Epidermal melanocyte (primary cell): ENCODE measurements around the gene PNCK.
"Not testable (repeated sequence)": the region's sequence is repeated elsewhere in the genome, so short reads cannot be mapped to it uniquely, and the experiment has no call there.

Source experiments
- DNase-seq: peaks from one replicate; pipeline ENCODE4 v3.0.0; 2011; ENCODE audit warnings: low spot score; ENCODE audit not compliant: insufficient read length

Gene PNCK

GRCh38 chrX:153699210-153699783 lies 25.7 kb upstream of the PNCK start:
- DNase-seq = not testable (repeated sequence)

GRCh38 chrX:153697924-153698865 lies 24.6 kb upstream of the PNCK start:
- no peak for DNase-seq

- not testable (repeated sequence) for DNase-seq
Observed at GRCh38 chrX:153696986-153697722, 23.5 kb upstream of the PNCK start.

GRCh38 chrX:153696538-153696937 lies 22.9 kb upstream of the PNCK start:
- not testable (repeated sequence) for DNase-seq

- no peak for DNase-seq
Observed at GRCh38 chrX:153696100-153696499, 22.5 kb upstream of the PNCK start.

- DNase-seq = no peak
Observed at GRCh38 chrX:153694687-153695270, 21.2 kb upstream of the PNCK start.

- DNase-seq = not testable (repeated sequence)
Observed at GRCh38 chrX:153694256-153694655, 20.6 kb upstream of the PNCK start.

- DNase-seq = no peak
Observed at GRCh38 chrX:153693216-153694086, 19.8 kb upstream of the PNCK start.

GRCh38 chrX:153692611-153693156 lies 19.1 kb upstream of the PNCK start:
- DNase-seq = no peak

GRCh38 chrX:153692003-153692402 lies 18.4 kb upstream of the PNCK start:
- DNase-seq = no peak

GRCh38 chrX:153691032-153691827 lies 17.6 kb upstream of the PNCK start:
- DNase-seq = not testable (repeated sequence)

- DNase-seq = no peak
Observed at GRCh38 chrX:153690466-153690865, 16.9 kb upstream of the PNCK start.

- DNase-seq = no peak
Observed at GRCh38 chrX:153689654-153690465, 16.2 kb upstream of the PNCK start.

GRCh38 chrX:153688911-153689590 lies 15.4 kb upstream of the PNCK start:
- DNase-seq = peak; percentile 46

GRCh38 chrX:153688506-153688905 lies 14.9 kb upstream of the PNCK start:
- DNase-seq = no peak

- no peak for DNase-seq
Observed at GRCh38 chrX:153688071-153688470, 14.5 kb upstream of the PNCK start.

GRCh38 chrX:153687121-153688039 lies 13.8 kb upstream of the PNCK start, which contains the start of gene SLC6A8:
TSS of gene SLC6A8 (plus strand) at chrX:153687926. CDS start at chrX:153688575, 649 bp downstream.
- no peak for DNase-seq
